ENCODE measurements around the gene NPRL2.

NPRL2 gene

GRCh38 chr3:50341537-50341936 is 9.0 kb downstream of the NPRL2 start:
- TF ChIP-seq, protein P1, sequence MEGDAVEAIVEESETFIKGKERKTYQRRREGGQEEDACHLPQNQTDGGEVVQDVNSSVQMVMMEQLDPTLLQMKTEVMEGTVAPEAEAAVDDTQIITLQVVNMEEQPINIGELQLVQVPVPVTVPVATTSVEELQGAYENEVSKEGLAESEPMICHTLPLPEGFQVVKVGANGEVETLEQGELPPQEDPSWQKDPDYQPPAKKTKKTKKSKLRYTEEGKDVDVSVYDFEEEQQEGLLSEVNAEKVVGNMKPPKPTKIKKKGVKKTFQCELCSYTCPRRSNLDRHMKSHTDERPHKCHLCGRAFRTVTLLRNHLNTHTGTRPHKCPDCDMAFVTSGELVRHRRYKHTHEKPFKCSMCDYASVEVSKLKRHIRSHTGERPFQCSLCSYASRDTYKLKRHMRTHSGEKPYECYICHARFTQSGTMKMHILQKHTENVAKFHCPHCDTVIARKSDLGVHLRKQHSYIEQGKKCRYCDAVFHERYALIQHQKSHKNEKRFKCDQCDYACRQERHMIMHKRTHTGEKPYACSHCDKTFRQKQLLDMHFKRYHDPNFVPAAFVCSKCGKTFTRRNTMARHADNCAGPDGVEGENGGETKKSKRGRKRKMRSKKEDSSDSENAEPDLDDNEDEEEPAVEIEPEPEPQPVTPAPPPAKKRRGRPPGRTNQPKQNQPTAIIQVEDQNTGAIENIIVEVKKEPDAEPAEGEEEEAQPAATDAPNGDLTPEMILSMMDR (IDR thresholded peaks at IDR 0.05) = no peak
- peak overlapping the region; percentile 82 to 99 for H3K27ac ChIP-seq
- DNase-seq (ENCODE audit: low spot score) = no peak
- peak overlapping the region; percentile 73 for H3K4me3 ChIP-seq

DNA sequence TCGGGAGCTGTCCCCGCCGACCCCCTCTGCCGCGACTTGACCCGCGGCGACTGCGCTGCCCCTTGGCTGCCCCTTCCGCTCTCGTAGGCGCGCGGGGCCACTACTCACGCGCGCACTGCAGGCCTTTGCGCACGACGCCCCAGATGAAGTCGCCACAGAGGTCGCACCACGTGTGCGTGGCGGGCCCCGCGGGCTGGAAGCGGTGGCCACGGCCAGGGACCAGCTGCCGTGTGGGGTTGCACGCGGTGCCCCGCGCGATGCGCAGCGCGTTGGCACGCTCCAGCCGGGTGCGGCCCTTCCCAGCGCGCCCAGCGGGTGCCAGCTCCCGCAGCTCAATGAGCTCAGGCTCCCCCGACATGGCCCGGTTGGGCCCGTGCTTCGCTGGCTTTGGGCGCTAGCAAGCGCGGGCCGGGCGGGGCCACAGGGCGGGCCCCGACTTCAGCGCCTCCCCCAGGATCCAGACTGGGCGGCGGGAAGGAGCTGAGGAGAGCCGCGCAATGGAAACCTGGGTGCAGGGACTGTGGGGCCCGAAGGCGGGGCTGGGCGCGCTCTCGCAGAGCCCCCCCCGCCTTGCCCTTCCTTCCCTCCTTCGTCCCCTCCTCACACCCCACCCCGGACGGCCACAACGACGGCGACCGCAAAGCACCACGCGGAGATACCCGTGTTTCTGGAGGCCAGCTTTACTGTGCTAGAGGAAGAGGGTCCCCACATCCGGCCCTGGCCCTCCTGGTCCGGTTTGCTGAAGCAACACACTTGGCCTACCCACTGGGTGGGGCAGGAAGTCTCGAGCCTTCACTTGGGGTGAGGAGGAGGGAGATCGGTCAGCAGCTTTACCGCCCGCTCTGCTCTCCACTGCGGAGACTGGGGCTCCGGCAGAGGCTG is 9.9 kb downstream of the NPRL2 start, which contains the start of gene RASSF1:
TSS of gene RASSF1 (minus strand) at position 389 of the 882 bp plus-strand sequence. CDS start at position 358, 31 bp downstream.
- Histone ChIP-seq H3K4me3 (peak within 1 kb of the TSS; percentile 73), H3K27ac (peak within 1 kb of the TSS; percentile 82 to 99)
- TF ChIP-seq, protein P1 (IDR thresholded peaks at IDR 0.05) = no peak
- peak; percentile 89 for DNase-seq (ENCODE audit: low spot score)

DNA sequence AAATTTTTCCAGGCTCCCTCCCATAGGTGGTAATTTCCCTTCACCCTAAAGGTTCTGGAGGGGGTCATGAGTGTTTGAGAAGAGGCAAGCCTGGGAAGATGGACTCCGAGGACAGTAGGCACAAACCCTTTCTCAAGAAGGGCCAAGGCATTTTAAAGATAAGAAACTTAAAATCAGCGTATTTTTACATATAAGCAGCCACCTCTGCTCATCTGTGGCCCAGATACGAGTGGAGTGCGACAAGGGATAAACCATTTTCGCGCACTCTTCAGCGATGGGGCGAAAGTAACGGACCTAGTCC is 10.5 kb downstream of the NPRL2 start:
- H3K27ac ChIP-seq = peak overlapping the region; percentile 82 to 99
- no peak for DNase-seq (ENCODE audit: low spot score)
- H3K4me3 ChIP-seq = peak overlapping the region; percentile 73
- TF ChIP-seq, protein P1 (IDR thresholded peaks at IDR 0.05) = no peak

DNA sequence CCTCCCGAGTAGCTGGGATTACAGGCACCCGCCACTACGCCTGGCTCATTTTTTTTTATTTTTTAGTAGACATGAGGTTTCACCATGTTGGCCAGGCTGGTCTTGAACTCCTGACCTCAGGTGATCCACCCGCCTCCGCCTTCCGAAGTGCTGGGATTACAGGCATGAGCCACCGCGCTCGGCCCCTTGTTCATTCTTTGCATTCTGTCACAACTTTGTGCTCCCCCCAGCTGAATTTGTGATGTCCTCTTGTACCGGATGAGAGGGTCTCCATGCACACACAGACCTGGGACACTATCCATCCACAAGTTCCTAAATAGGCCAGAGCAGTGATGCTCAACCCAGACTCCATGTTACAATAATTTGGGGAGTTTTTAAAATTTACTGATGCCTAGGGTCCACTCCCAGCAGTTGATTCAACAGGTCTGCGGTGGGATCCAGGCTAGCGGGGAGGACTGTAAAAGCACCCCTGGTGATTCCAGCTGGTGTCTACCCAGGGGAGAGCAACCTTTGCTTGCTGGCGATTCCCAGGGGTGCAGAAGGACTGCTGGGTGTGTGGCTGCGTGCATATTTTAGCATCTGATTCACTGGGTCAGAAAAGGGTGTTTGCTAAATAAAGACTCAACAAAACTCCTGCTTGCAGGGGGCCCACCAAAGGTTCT is 11.0 kb downstream of the NPRL2 start:
- no peak for DNase-seq (ENCODE audit: low spot score)
- peak overlapping the region; percentile 82 to 99 for H3K27ac ChIP-seq
- TF ChIP-seq, protein P1 (IDR thresholded peaks at IDR 0.05) = no peak
- H3K4me3 ChIP-seq = peak overlapping the region; percentile 73

DNA sequence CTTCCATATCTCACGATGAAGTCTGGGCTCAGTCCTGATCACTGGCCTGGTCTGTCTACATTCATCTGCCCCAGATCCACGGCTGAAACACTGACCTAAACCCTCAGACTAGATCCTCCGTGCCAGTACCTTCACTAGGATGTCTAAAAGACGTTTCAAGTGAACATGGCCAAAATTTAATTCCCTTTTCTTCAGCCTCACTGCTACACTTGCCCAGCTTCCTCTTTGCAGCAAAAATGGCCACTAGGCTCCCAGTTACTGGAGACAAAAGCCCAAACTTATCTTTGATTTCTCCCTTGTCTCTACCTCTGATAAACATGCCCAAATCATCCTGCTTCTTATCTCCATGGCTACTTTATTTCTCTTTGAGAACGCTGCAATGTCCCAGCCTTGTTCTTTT is 11.6 kb downstream of the NPRL2 start:
- DNase-seq (ENCODE audit: low spot score) = no peak
- Histone ChIP-seq H3K27ac (peak overlapping the region; percentile 95 to 99), H3K4me3 (peak overlapping the region; percentile 91)
- TF ChIP-seq, protein P1 (IDR thresholded peaks at IDR 0.05) = no peak

GRCh38 chr3:50337175-50337861 is 13.3 kb downstream of the NPRL2 start:
- DNase-seq (ENCODE audit: low spot score) = peak; percentile 100
- TF ChIP-seq, protein P1 (IDR thresholded peaks at IDR 0.05) = no peak
- Histone ChIP-seq H3K4me3 (peak overlapping the region; percentile 91), H3K27ac (peak overlapping the region; percentile 95 to 99)
